ENCODE measurements around the gene ALX4. TPM values are rescaled to one million over a fixed set of nuclear protein-coding genes. Genes with fewer than 3 reads are reported as not detected.

The ALX4 gene
- total and polyA plus RNA-seq, 2 experiments from 2014 or later, result not detected

GRCh38 chr11:44312876-44313275 lies 2.9 kb upstream of the ALX4 start:
- no peak for DNase-seq (ENCODE audit: low spot score)
- Mint-ChIP-seq H3K4me3 (no peak overlapping the region), H3K27ac (no peak overlapping the region), H3K27me3 (ENCODE audit: insufficient read depth, low read depth, poor library complexity) (peaks cover 100% of the 10 kb centered on the region), H3K4me1 (peaks cover 38% of the 10 kb centered on the region), H3K36me3 (ENCODE audit: low read depth) (no peaks in the 10 kb centered on the region; the same call in 2 of the 3 replicates), H3K9me3 (peaks cover 3% of the 10 kb centered on the region; the same call in 2 of the 3 replicates)
- no peaks in the 10 kb centered on the region for H3K79me2 ChIP-seq (replicated peaks; ENCODE audit: insufficient read depth)
- no peak overlapping the region for H3K4me3 ChIP-seq
- peaks cover 11% of the 10 kb centered on the region; the same call in 1 of the 2 replicates for H3F3A ChIP-seq (replicated peaks; ENCODE audit: low read depth)
- peaks cover 48% of the 10 kb centered on the region for H3K4me1 ChIP-seq (ENCODE audit: insufficient read depth)
- peaks cover 100% of the 10 kb centered on the region for H3K27me3 ChIP-seq (ENCODE audit: insufficient read depth)
- no peaks in the 10 kb centered on the region for H3K36me3 ChIP-seq (ENCODE audit: insufficient read depth)
- TF ChIP-seq, protein P1, sequence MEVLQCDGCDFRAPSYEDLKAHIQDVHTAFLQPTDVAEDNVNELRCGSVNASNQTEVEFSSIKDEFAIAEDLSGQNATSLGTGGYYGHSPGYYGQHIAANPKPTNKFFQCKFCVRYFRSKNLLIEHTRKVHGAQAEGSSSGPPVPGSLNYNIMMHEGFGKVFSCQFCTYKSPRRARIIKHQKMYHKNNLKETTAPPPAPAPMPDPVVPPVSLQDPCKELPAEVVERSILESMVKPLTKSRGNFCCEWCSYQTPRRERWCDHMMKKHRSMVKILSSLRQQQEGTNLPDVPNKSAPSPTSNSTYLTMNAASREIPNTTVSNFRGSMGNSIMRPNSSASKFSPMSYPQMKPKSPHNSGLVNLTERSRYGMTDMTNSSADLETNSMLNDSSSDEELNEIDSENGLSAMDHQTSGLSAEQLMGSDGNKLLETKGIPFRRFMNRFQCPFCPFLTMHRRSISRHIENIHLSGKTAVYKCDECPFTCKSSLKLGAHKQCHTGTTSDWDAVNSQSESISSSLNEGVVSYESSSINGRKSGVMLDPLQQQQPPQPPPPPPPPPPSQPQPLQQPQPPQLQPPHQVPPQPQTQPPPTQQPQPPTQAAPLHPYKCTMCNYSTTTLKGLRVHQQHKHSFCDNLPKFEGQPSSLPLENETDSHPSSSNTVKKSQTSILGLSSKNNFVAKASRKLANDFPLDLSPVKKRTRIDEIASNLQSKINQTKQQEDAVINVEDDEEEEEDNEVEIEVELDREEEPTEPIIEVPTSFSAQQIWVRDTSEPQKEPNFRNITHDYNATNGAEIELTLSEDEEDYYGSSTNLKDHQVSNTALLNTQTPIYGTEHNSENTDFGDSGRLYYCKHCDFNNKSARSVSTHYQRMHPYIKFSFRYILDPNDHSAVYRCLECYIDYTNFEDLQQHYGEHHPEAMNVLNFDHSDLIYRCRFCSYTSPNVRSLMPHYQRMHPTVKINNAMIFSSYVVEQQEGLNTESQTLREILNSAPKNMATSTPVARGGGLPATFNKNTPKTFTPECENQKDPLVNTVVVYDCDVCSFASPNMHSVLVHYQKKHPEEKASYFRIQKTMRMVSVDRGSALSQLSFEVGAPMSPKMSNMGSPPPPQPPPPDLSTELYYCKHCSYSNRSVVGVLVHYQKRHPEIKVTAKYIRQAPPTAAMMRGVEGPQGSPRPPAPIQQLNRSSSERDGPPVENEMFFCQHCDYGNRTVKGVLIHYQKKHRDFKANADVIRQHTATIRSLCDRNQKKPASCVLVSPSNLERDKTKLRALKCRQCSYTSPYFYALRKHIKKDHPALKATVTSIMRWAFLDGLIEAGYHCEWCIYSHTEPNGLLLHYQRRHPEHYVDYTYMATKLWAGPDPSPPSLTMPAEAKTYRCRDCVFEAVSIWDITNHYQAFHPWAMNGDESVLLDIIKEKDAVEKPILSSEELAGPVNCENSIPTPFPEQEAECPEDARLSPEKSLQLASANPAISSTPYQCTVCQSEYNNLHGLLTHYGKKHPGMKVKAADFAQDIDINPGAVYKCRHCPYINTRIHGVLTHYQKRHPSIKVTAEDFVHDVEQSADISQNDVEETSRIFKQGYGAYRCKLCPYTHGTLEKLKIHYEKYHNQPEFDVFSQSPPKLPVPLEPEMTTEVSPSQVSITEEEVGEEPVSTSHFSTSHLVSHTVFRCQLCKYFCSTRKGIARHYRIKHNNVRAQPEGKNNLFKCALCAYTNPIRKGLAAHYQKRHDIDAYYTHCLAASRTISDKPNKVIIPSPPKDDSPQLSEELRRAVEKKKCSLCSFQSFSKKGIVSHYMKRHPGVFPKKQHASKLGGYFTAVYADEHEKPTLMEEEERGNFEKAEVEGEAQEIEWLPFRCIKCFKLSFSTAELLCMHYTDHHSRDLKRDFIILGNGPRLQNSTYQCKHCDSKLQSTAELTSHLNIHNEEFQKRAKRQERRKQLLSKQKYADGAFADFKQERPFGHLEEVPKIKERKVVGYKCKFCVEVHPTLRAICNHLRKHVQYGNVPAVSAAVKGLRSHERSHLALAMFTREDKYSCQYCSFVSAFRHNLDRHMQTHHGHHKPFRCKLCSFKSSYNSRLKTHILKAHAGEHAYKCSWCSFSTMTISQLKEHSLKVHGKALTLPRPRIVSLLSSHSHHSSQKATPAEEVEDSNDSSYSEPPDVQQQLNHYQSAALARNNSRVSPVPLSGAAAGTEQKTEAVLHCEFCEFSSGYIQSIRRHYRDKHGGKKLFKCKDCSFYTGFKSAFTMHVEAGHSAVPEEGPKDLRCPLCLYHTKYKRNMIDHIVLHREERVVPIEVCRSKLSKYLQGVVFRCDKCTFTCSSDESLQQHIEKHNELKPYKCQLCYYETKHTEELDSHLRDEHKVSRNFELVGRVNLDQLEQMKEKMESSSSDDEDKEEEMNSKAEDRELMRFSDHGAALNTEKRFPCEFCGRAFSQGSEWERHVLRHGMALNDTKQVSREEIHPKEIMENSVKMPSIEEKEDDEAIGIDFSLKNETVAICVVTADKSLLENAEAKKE (CRISPR knock-in tag; IDR thresholded peaks at IDR 0.05), result no peak
- peak; percentile 6 for TF ChIP-seq EZH2 (IDR thresholded peaks at IDR 0.05; ENCODE audit: low read depth, unreplicated experiment)
- no peak overlapping the region for H2AFZ ChIP-seq
- peaks cover 31% of the 10 kb centered on the region for H4K20me1 ChIP-seq (replicated peaks; ENCODE audit: insufficient read depth)
- no peak for ATAC-seq
- H3K27ac ChIP-seq (ENCODE audit: low read depth), result no peak overlapping the region
- H3K4me2 ChIP-seq, result no peak overlapping the region
- no peaks in the 10 kb centered on the region for H3K9me2 ChIP-seq (ENCODE audit: insufficient read depth)

- Mint-ChIP-seq H3K4me1 (peaks cover 39% of the 10 kb centered on the region), H3K9me3 (peaks cover 3% of the 10 kb centered on the region; the same call in 2 of the 3 replicates), H3K27ac (no peak overlapping the region), H3K27me3 (ENCODE audit: insufficient read depth, low read depth, poor library complexity) (peaks cover 100% of the 10 kb centered on the region), H3K36me3 (ENCODE audit: low read depth) (no peaks in the 10 kb centered on the region; the same call in 2 of the 3 replicates), H3K4me3 (peak overlapping the region; percentile 65; the same call in 2 of the 3 replicates)
- H3K4me3 ChIP-seq, result peak overlapping the region; percentile 55; the same call in 1 of the 2 replicates
- H3K27me3 ChIP-seq (ENCODE audit: insufficient read depth), result peaks cover 100% of the 10 kb centered on the region
- DNase-seq (ENCODE audit: low spot score), result no peak
- no peaks in the 10 kb centered on the region for H3K36me3 ChIP-seq (ENCODE audit: insufficient read depth)
- ATAC-seq, result no peak
- no peak overlapping the region for H2AFZ ChIP-seq
- TF ChIP-seq EZH2 (IDR thresholded peaks at IDR 0.05; ENCODE audit: low read depth, unreplicated experiment), result peak; percentile 88
- no peak for TF ChIP-seq JUNB (IDR thresholded peaks at IDR 0.05; ENCODE audit: unreplicated experiment)
- TF ChIP-seq EZH2phosphoT487 (IDR thresholded peaks at IDR 0.05; ENCODE audit: unreplicated experiment), result peak; percentile 62
- H3K27ac ChIP-seq (ENCODE audit: low read depth), result no peak overlapping the region
- no peaks in the 10 kb centered on the region for H3K9me2 ChIP-seq (ENCODE audit: insufficient read depth)
- peaks cover 13% of the 10 kb centered on the region for H3F3A ChIP-seq (replicated peaks; ENCODE audit: low read depth)
- peak overlapping the region; percentile 79; the same call in 1 of the 2 replicates for H3K4me2 ChIP-seq
- H4K20me1 ChIP-seq (replicated peaks; ENCODE audit: insufficient read depth), result peaks cover 31% of the 10 kb centered on the region
- H3K79me2 ChIP-seq (replicated peaks; ENCODE audit: insufficient read depth), result no peaks in the 10 kb centered on the region
- peaks cover 41% of the 10 kb centered on the region for H3K4me1 ChIP-seq (ENCODE audit: insufficient read depth)
Observed at GRCh38 chr11:44311339-44312261, 1.7 kb upstream of the ALX4 start.

Measured in GM23338 (cell line).